Measurements from ENCODE around the gene FHL5. TPM values are rescaled to one million over a fixed set of nuclear protein-coding genes. Genes with fewer than 3 reads are reported as not detected.
A peak's percentile ranks its signal among the peaks of the same experiment; 100 is the strongest.

FHL5 gene
- total and polyA plus RNA-seq, 2 experiments from 2014 or later, result not detected

DNA sequence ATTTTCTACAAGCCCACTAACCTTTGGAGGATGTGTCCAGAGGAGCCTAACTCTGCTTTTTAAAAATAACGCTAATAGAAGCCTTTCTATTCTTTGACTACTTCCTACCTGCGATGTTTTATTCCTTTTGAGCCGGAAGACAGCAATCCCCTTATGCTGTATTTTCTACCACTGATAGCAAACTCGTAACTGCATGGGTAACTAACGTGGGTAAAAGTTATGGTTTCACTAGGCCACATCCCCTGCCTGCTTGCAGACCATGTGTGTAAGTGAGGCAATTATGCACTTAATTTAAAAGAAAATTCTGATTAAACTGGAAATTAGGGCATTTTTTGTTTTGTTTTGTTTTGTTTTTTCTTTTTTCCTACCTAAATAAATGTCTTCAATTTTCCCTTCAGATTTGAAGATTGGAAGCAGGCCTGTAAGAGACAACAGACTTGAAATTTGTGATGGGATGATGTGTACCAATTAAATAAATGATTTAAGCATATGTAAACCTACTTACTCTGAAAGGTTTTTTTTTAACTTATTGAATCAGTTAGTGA, 40.4 kb upstream of the FHL5 start:
- H3K4me2 ChIP-seq, result peak overlapping the region; percentile 88
- no peaks in the 10 kb centered on the region for H3K9me2 ChIP-seq (ENCODE audit: insufficient read depth)
- peak overlapping the region; percentile 90 for H3K27ac ChIP-seq (ENCODE audit: low read depth)
- Mint-ChIP-seq H3K9me3 (no peaks in the 10 kb centered on the region), H3K4me1 (peaks cover 28% of the 10 kb centered on the region), H3K4me3 (peak overlapping the region; percentile 99), H3K27me3 (ENCODE audit: insufficient read depth, low read depth, poor library complexity) (peaks cover 8% of the 10 kb centered on the region), H3K27ac (peak overlapping the region; percentile 99), H3K36me3 (ENCODE audit: low read depth) (peaks cover 10% of the 10 kb centered on the region; the same call in 2 of the 3 replicates)
- H3K4me1 ChIP-seq (ENCODE audit: insufficient read depth), result peaks cover 17% of the 10 kb centered on the region; the same call in 1 of the 2 replicates
- H3K27me3 ChIP-seq (ENCODE audit: insufficient read depth), result no peaks in the 10 kb centered on the region
- DNase-seq (ENCODE audit: low spot score) (no peak), ATAC-seq (no peak)
- peak overlapping the region; percentile 74 for H3K4me3 ChIP-seq
- H3K79me2 ChIP-seq (replicated peaks; ENCODE audit: insufficient read depth), result 0 out of 2 replicates have a peak, but pooled peaks cover 4% of the 10 kb centered on the region
- peaks cover 4% of the 10 kb centered on the region; the same call in 1 of the 2 replicates for H3K36me3 ChIP-seq (ENCODE audit: insufficient read depth)
- peak overlapping the region; percentile 53 for H2AFZ ChIP-seq
- TF ChIP-seq EZH2 (IDR thresholded peaks at IDR 0.05; ENCODE audit: low read depth, unreplicated experiment), result no peak
- no peak for TF ChIP-seq NANOG (IDR thresholded peaks at IDR 0.05; ENCODE audit: borderline replicate concordance)
- TF ChIP-seq, protein P1, sequence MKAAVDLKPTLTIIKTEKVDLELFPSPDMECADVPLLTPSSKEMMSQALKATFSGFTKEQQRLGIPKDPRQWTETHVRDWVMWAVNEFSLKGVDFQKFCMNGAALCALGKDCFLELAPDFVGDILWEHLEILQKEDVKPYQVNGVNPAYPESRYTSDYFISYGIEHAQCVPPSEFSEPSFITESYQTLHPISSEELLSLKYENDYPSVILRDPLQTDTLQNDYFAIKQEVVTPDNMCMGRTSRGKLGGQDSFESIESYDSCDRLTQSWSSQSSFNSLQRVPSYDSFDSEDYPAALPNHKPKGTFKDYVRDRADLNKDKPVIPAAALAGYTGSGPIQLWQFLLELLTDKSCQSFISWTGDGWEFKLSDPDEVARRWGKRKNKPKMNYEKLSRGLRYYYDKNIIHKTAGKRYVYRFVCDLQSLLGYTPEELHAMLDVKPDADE (IDR thresholded peaks at IDR 0.05), result no peak
- no peak for TF ChIP-seq CREB1 (CRISPR knock-in tag; IDR thresholded peaks at IDR 0.05; ENCODE audit: low read depth)
- TF ChIP-seq EZH2phosphoT487 (IDR thresholded peaks at IDR 0.05; ENCODE audit: unreplicated experiment), result no peak
- no peak for TF ChIP-seq ZNF331 (CRISPR knock-in tag; IDR thresholded peaks at IDR 0.05; ENCODE audit: low read depth)
- TF ChIP-seq ZNF114 (CRISPR knock-in tag; IDR thresholded peaks at IDR 0.05), result no peak
- no peak for TF ChIP-seq REST (IDR thresholded peaks at IDR 0.05; ENCODE audit: unreplicated experiment)
- H3F3A ChIP-seq (replicated peaks; ENCODE audit: low read depth), result no peaks in the 10 kb centered on the region
- H4K20me1 ChIP-seq (replicated peaks; ENCODE audit: insufficient read depth), result no peaks in the 10 kb centered on the region

- Histone ChIP-seq H3K4me2 (no peak overlapping the region), H3K4me3 (no peak overlapping the region), H3K9me2 (ENCODE audit: insufficient read depth) (no peaks in the 10 kb centered on the region), H3K79me2 (replicated peaks; ENCODE audit: insufficient read depth) (no peaks in the 10 kb centered on the region), H4K20me1 (replicated peaks; ENCODE audit: insufficient read depth) (no peaks in the 10 kb centered on the region), H3K27me3 (ENCODE audit: insufficient read depth) (no peaks in the 10 kb centered on the region), H3K27ac (ENCODE audit: low read depth) (no peak overlapping the region), H3K36me3 (ENCODE audit: insufficient read depth) (peaks cover 4% of the 10 kb centered on the region; the same call in 1 of the 2 replicates), H2AFZ (no peak overlapping the region), H3K4me1 (ENCODE audit: insufficient read depth) (no peaks in the 10 kb centered on the region), H3F3A (replicated peaks; ENCODE audit: low read depth) (no peaks in the 10 kb centered on the region)
- H3K4me1 Mint-ChIP-seq, result no peaks in the 10 kb centered on the region; the same call in 2 of the 3 replicates
- H3K27ac Mint-ChIP-seq, result no peak overlapping the region
- DNase-seq (ENCODE audit: low spot score) (no peak), ATAC-seq (no peak)
- H3K27me3 Mint-ChIP-seq (ENCODE audit: insufficient read depth, low read depth, poor library complexity), result no peaks in the 10 kb centered on the region
- no peak overlapping the region for H3K4me3 Mint-ChIP-seq
- no peaks in the 10 kb centered on the region for H3K9me3 Mint-ChIP-seq
- peaks cover 44% of the 10 kb centered on the region; the same call in 2 of the 3 replicates for H3K36me3 Mint-ChIP-seq (ENCODE audit: low read depth)
- TF ChIP-seq ZNF462 (CRISPR knock-in tag; IDR thresholded peaks at IDR 0.05), result no peak
- TF ChIP-seq EZH2 (IDR thresholded peaks at IDR 0.05; ENCODE audit: low read depth, unreplicated experiment), result no peak
- no peak for TF ChIP-seq CREB1 (CRISPR knock-in tag; IDR thresholded peaks at IDR 0.05; ENCODE audit: low read depth)
Observed at GRCh38 chr6:96528193-96528592, 34.7 kb upstream of the FHL5 start.

Data from GM23338 (cell line).